Measurements from ENCODE around the gene FHL5. TPM values are rescaled to one million over a fixed set of nuclear protein-coding genes. Genes with fewer than 3 reads are reported as not detected.

Gene FHL5
- total RNA-seq, 1 donor from 2014 or later = not detected

DNA sequence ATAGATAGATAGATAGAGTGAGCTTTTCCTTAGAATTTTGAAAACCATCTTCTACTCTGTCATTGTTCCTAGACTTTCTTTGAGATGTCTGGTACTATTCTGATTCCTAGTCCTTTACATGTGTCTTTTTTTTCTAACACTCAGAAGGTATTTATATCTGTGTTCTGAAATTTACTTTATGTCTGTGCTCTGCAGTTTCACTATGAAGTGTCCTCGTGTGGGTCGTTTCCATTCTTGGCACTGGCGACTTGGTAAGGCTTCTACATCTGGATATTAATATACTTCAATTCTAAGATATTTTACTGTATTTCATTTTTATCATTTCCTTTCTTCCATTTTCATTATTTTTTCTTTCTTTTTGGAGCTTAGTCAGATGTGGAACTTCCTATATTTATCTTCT is 87.0 kb downstream of the FHL5 start:
- no peak overlapping the region for H3K27ac ChIP-seq (ENCODE audit: low read depth, low read length)
- TF ChIP-seq, protein P1, sequence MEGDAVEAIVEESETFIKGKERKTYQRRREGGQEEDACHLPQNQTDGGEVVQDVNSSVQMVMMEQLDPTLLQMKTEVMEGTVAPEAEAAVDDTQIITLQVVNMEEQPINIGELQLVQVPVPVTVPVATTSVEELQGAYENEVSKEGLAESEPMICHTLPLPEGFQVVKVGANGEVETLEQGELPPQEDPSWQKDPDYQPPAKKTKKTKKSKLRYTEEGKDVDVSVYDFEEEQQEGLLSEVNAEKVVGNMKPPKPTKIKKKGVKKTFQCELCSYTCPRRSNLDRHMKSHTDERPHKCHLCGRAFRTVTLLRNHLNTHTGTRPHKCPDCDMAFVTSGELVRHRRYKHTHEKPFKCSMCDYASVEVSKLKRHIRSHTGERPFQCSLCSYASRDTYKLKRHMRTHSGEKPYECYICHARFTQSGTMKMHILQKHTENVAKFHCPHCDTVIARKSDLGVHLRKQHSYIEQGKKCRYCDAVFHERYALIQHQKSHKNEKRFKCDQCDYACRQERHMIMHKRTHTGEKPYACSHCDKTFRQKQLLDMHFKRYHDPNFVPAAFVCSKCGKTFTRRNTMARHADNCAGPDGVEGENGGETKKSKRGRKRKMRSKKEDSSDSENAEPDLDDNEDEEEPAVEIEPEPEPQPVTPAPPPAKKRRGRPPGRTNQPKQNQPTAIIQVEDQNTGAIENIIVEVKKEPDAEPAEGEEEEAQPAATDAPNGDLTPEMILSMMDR (IDR thresholded peaks at IDR 0.05; ENCODE audit: insufficient read depth, low read depth, low read length) = no peak
- no peak for TF ChIP-seq EZH2 (IDR thresholded peaks at IDR 0.05; ENCODE audit: insufficient read depth, low read length)
- FAIRE-seq (no peak), DNase-seq (ENCODE audit: low read depth) (no peak)
- Mint-ChIP-seq H3K27ac (ENCODE audit: unreplicated experiment) (no peak overlapping the region), H3K9me3 (ENCODE audit: unreplicated experiment) (no peaks in the 10 kb centered on the region), H3K4me3 (ENCODE audit: unreplicated experiment) (no peak overlapping the region), H3K36me3 (ENCODE audit: low read depth, unreplicated experiment) (no peaks in the 10 kb centered on the region), H3K27me3 (ENCODE audit: low read depth, unreplicated experiment) (no peaks in the 10 kb centered on the region), H3K4me1 (ENCODE audit: low read depth, unreplicated experiment) (no peaks in the 10 kb centered on the region)
- H3K36me3 ChIP-seq (ENCODE audit: insufficient read depth, low read length) = no peaks in the 10 kb centered on the region
- H3K9me3 ChIP-seq (ENCODE audit: insufficient read depth, low read depth, low read length) = no peaks in the 10 kb centered on the region
- H3K4me3 ChIP-seq (ENCODE audit: insufficient read depth, low read depth, low read length) = no peak overlapping the region
- no peaks in the 10 kb centered on the region for H4K20me1 ChIP-seq (ENCODE audit: insufficient read depth, low read length)
- H3K27me3 ChIP-seq (ENCODE audit: insufficient read depth, low read length) = no peaks in the 10 kb centered on the region
- H2AFZ ChIP-seq (ENCODE audit: low read depth, low read length) = no peak overlapping the region
- no peak overlapping the region for H3K4me2 ChIP-seq (ENCODE audit: low read length)
- no peaks in the 10 kb centered on the region for H3K4me1 ChIP-seq (ENCODE audit: insufficient read depth, low read length)
- no peak overlapping the region for H3K9ac ChIP-seq (ENCODE audit: low read length)
- H3K79me2 ChIP-seq (ENCODE audit: insufficient read depth, low read length) = no peaks in the 10 kb centered on the region

DNA sequence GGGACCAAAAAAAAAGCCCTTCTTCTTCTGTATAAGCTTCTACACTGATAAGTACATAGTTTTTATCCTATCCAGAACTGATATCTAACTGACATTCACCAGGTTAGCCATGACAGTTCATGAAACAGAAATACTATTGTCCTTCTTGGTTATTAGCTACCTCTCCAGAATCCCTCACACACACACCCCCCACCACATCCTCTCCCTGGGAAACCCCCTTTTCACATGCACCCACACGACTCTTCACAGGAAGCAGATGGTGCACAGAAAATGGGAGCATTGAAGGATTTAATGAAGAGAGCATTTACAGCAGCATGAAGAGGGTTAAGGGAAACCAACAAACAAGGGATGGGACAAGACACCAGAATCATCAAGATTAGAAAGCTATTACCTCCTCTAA is 88.9 kb downstream of the FHL5 start:
- Histone ChIP-seq H3K9ac (ENCODE audit: low read length) (no peak overlapping the region), H3K27ac (ENCODE audit: low read depth, low read length) (no peak overlapping the region), H3K27me3 (ENCODE audit: insufficient read depth, low read length) (no peaks in the 10 kb centered on the region), H4K20me1 (ENCODE audit: insufficient read depth, low read length) (no peaks in the 10 kb centered on the region), H3K36me3 (ENCODE audit: insufficient read depth, low read length) (no peaks in the 10 kb centered on the region), H3K9me3 (ENCODE audit: insufficient read depth, low read depth, low read length) (no peaks in the 10 kb centered on the region), H3K4me1 (ENCODE audit: insufficient read depth, low read length) (no peaks in the 10 kb centered on the region), H2AFZ (ENCODE audit: low read depth, low read length) (no peak overlapping the region), H3K79me2 (ENCODE audit: insufficient read depth, low read length) (no peaks in the 10 kb centered on the region), H3K4me3 (ENCODE audit: insufficient read depth, low read depth, low read length) (no peak overlapping the region), H3K4me2 (ENCODE audit: low read length) (no peak overlapping the region)
- Mint-ChIP-seq H3K36me3 (ENCODE audit: low read depth, unreplicated experiment) (no peaks in the 10 kb centered on the region), H3K27me3 (ENCODE audit: low read depth, unreplicated experiment) (no peaks in the 10 kb centered on the region), H3K27ac (ENCODE audit: unreplicated experiment) (no peak overlapping the region), H3K4me1 (ENCODE audit: low read depth, unreplicated experiment) (no peaks in the 10 kb centered on the region), H3K4me3 (ENCODE audit: unreplicated experiment) (no peak overlapping the region), H3K9me3 (ENCODE audit: unreplicated experiment) (no peaks in the 10 kb centered on the region)
- TF ChIP-seq, protein P1 (IDR thresholded peaks at IDR 0.05; ENCODE audit: insufficient read depth, low read depth, low read length) = no peak
- no peak for TF ChIP-seq EZH2 (IDR thresholded peaks at IDR 0.05; ENCODE audit: insufficient read depth, low read length)
- DNase-seq (ENCODE audit: low read depth) (no peak), FAIRE-seq (no peak)

DNA sequence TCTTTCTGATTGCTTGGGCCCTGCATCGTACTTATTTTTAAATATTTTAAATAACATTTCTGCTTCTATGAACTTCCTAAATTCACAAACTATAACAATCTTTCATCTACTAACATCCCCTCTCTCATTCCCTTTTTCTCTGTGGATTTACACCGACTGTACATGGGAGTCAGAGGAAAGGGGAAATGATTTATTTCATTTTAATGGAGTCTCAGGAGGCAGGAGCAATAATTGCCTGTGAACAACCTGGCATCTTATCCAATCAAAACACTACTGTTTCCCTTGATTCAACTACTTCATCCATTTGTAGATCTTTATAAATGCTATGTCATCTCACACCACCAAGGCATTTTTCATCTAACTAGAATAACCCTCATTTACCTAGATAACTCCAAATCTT is 89.6 kb downstream of the FHL5 start:
- Mint-ChIP-seq H3K4me3 (ENCODE audit: unreplicated experiment) (no peak overlapping the region), H3K36me3 (ENCODE audit: low read depth, unreplicated experiment) (no peaks in the 10 kb centered on the region), H3K4me1 (ENCODE audit: low read depth, unreplicated experiment) (no peaks in the 10 kb centered on the region), H3K27me3 (ENCODE audit: low read depth, unreplicated experiment) (no peaks in the 10 kb centered on the region), H3K27ac (ENCODE audit: unreplicated experiment) (no peak overlapping the region), H3K9me3 (ENCODE audit: unreplicated experiment) (no peaks in the 10 kb centered on the region)
- no peak overlapping the region for H3K4me2 ChIP-seq (ENCODE audit: low read length)
- H2AFZ ChIP-seq (ENCODE audit: low read depth, low read length) = no peak overlapping the region
- H3K36me3 ChIP-seq (ENCODE audit: insufficient read depth, low read length) = no peaks in the 10 kb centered on the region
- H3K9ac ChIP-seq (ENCODE audit: low read length) = no peak overlapping the region
- DNase-seq (ENCODE audit: low read depth) (no peak), FAIRE-seq (no peak)
- H3K27ac ChIP-seq (ENCODE audit: low read depth, low read length) = no peak overlapping the region
- H3K9me3 ChIP-seq (ENCODE audit: insufficient read depth, low read depth, low read length) = no peaks in the 10 kb centered on the region
- TF ChIP-seq, protein P1 (IDR thresholded peaks at IDR 0.05; ENCODE audit: insufficient read depth, low read depth, low read length) = no peak
- TF ChIP-seq EZH2 (IDR thresholded peaks at IDR 0.05; ENCODE audit: insufficient read depth, low read length) = no peak
- H3K79me2 ChIP-seq (ENCODE audit: insufficient read depth, low read length) = no peaks in the 10 kb centered on the region
- H3K4me3 ChIP-seq (ENCODE audit: insufficient read depth, low read depth, low read length) = no peak overlapping the region
- H4K20me1 ChIP-seq (ENCODE audit: insufficient read depth, low read length) = no peaks in the 10 kb centered on the region
- no peaks in the 10 kb centered on the region for H3K27me3 ChIP-seq (ENCODE audit: insufficient read depth, low read length)
- H3K4me1 ChIP-seq (ENCODE audit: insufficient read depth, low read length) = no peaks in the 10 kb centered on the region
